Raji (cell line): ENCODE data around the gene SIVA1.

Source experiments
- POLR2A ChIP-seq: IDR thresholded peaks from 2 replicates; pipeline ENCODE4 v1.6.1; 2011; ENCODE audit warnings: low read depth, low read length, control low read depth; ENCODE audit not compliant: insufficient read depth

The SIVA1 gene

GRCh38 chr14:104728631-104729030 is 24.3 kb upstream of the SIVA1 start:
- no peak for TF ChIP-seq POLR2A

- no peak for TF ChIP-seq POLR2A
These were observed 23.1 kb upstream of the SIVA1 start for GRCh38 chr14:104729835-104730181.

GRCh38 chr14:104730487-104730886 is 22.5 kb upstream of the SIVA1 start:
- TF ChIP-seq POLR2A: no peak

GRCh38 chr14:104731320-104732294 is 21.3 kb upstream of the SIVA1 start:
- no peak for TF ChIP-seq POLR2A

GRCh38 chr14:104732355-104732804 is 20.6 kb upstream of the SIVA1 start:
- no peak for TF ChIP-seq POLR2A

GRCh38 chr14:104732931-104733681 is 19.8 kb upstream of the SIVA1 start:
- no peak for TF ChIP-seq POLR2A

- no peak for TF ChIP-seq POLR2A
These were observed 18.8 kb upstream of the SIVA1 start for GRCh38 chr14:104734051-104734587.

- no peak for TF ChIP-seq POLR2A
These were observed 18.4 kb upstream of the SIVA1 start for GRCh38 chr14:104734601-104734990.

GRCh38 chr14:104734991-104735779 is 17.8 kb upstream of the SIVA1 start:
- TF ChIP-seq POLR2A: no peak

- no peak for TF ChIP-seq POLR2A
These were observed 16.9 kb upstream of the SIVA1 start for GRCh38 chr14:104735830-104736642.

GRCh38 chr14:104738375-104739019 is 14.4 kb upstream of the SIVA1 start:
- TF ChIP-seq POLR2A: no peak

GRCh38 chr14:104739026-104739425 is 13.9 kb upstream of the SIVA1 start:
- no peak for TF ChIP-seq POLR2A
